ENCODE data around the gene OOEP. TPM values are rescaled to one million over a fixed set of nuclear protein-coding genes. Genes with fewer than 3 reads are reported as not detected.

Gene OOEP
- total RNA-seq, 2 experiments from 2014 or later: not detected

DNA sequence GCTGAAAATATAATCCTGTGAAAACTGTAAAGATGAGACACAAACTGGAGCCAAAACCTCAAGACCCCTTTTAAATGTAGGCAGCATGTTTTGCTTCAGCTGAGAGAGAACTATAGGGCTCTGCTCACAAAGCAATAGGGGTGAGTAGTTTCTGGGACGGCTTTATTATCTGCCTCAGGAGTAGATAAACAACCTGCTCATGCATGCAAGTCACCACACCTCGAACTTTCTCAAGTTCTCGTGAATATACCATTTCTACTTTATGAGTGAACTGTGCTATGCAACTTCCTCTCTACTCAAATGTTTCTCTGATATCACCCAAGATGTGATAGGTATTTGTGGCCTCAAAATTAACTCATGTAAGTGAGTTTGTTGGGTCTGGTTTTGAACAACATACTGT lies 7.5 kb upstream of the OOEP start:
- DNase-seq: no peak
- no peaks in the 10 kb centered on the region for H3K27me3 Mint-ChIP-seq
- H3K4me1 Mint-ChIP-seq: no peaks in the 10 kb centered on the region
- no peaks in the 10 kb centered on the region for H3K36me3 Mint-ChIP-seq
- H3K4me3 Mint-ChIP-seq: no peak overlapping the region
- H3K27ac Mint-ChIP-seq: no peak overlapping the region
- H3K9me3 Mint-ChIP-seq: peaks cover 2% of the 10 kb centered on the region

DNA sequence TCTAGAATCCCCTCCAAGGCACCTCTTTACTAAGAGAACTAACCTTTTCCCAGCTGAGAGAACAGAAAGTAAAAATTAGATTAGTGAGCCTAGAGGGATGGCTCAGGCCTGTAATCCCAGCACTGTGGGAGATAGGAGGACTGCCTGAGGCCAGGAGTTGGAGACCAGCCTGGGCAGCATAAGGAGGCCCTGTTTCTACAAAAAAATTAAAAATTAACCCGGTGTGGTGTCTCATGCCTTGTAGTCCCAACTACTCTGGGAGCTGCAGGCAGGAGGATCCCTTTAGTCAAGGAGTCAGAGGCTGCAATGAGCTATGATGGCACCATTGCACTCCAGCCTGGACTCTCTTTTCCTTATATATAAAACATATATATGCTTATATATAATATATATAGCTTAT lies 5.5 kb upstream of the OOEP start:
- no peak overlapping the region for H3K4me3 Mint-ChIP-seq
- H3K27me3 Mint-ChIP-seq: no peaks in the 10 kb centered on the region
- H3K4me1 Mint-ChIP-seq: no peaks in the 10 kb centered on the region
- no peaks in the 10 kb centered on the region for H3K36me3 Mint-ChIP-seq
- H3K27ac Mint-ChIP-seq: no peak overlapping the region
- no peak for DNase-seq
- H3K9me3 Mint-ChIP-seq: peaks cover 2% of the 10 kb centered on the region

DNA sequence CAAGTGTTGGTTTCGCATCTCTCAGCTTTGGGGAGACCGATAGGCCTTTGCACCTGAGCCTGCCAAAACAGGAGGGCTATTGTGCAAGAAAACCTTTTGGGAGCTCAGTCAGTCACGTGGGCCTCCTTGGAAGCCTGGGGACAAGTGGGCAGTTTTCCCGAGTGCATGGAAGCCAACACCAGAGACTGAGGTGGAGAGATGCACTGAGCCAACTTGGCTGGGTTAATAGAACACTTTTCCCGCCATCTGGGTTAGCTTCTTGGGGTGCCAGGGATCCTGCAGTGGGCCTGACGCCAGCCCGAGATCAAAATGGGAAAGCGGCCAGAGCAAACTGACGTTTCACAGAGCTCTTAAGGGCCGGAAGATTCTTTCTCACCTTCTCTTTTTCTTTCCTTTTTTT lies 2.8 kb upstream of the OOEP start:
- DNase-seq: no peak
- no peak overlapping the region for H3K27ac Mint-ChIP-seq
- H3K9me3 Mint-ChIP-seq: peaks cover 2% of the 10 kb centered on the region
- H3K4me1 Mint-ChIP-seq: no peaks in the 10 kb centered on the region
- H3K36me3 Mint-ChIP-seq: no peaks in the 10 kb centered on the region
- H3K4me3 Mint-ChIP-seq: no peak overlapping the region
- no peaks in the 10 kb centered on the region for H3K27me3 Mint-ChIP-seq

DNA sequence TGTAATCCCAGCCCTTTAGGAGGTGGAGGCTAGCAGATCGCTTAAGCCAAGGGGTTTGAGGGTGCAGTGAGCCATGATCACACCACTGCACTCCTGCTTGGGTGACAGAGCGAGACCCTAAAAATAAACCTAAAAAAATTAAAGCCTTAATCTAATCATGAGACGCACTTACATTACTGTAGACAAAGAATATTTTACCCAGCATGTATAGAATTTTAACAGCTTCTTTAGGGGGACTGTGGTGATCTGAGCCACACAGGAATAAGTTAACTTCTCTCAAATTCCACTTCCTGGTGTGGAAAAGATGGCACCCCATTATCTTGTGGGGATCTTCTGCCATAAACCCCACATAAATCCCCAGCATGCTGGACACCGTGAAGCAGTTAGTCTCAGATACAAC lies 2.3 kb upstream of the OOEP start:
- H3K9me3 Mint-ChIP-seq: peaks cover 2% of the 10 kb centered on the region
- H3K36me3 Mint-ChIP-seq: no peaks in the 10 kb centered on the region
- no peak overlapping the region for H3K27ac Mint-ChIP-seq
- DNase-seq: no peak
- H3K4me1 Mint-ChIP-seq: no peaks in the 10 kb centered on the region
- no peak overlapping the region for H3K4me3 Mint-ChIP-seq
- no peaks in the 10 kb centered on the region for H3K27me3 Mint-ChIP-seq

DNA sequence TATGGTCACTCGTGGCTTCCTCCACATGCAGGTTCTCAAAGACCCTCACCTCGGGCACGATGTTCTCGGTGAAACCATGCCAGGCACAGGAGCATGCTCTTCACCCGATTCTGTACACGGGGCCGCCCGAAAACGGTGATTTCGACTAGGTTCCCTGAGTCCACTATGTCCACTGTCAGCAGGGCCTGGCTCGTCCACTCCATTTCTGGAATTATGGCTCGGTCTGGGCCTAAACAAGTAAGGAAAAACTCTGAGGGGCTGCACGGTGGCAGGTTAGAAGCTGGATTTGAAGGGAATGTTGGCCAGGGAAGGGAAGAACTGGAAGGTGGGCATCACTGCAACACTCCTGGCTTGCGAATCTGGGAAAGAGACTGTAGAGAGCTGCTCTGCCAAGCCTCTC lies 540 bp downstream of the OOEP start:
- no peak overlapping the region for H3K4me3 Mint-ChIP-seq
- H3K27me3 Mint-ChIP-seq: no peaks in the 10 kb centered on the region
- no peaks in the 10 kb centered on the region for H3K4me1 Mint-ChIP-seq
- H3K9me3 Mint-ChIP-seq: peaks cover 2% of the 10 kb centered on the region
- H3K36me3 Mint-ChIP-seq: no peaks in the 10 kb centered on the region
- no peak for DNase-seq
- no peak overlapping the region for H3K27ac Mint-ChIP-seq

DNA sequence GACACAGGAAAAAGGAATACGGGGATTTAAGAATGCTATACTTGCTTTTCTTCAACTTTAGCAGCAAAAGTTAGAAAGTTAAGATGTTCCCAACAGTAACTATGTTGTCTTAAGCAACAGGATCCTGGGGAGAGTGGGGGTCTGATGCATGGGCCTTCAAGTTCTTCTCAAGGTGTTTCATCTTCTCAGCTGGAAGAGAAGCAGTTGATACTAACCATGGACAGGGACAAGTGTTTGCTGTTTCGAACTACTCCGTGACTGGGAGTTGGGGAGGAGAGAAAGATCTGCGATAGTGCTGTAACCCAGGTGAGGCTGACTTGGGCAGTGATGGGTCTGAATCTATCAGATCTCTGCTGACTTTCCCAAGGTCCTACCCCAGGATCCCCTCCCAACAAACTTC lies 1.0 kb downstream of the OOEP start:
- peaks cover 2% of the 10 kb centered on the region for H3K9me3 Mint-ChIP-seq
- H3K27me3 Mint-ChIP-seq: no peaks in the 10 kb centered on the region
- H3K27ac Mint-ChIP-seq: no peak overlapping the region
- no peaks in the 10 kb centered on the region for H3K4me1 Mint-ChIP-seq
- H3K4me3 Mint-ChIP-seq: no peak overlapping the region
- no peaks in the 10 kb centered on the region for H3K36me3 Mint-ChIP-seq
- DNase-seq: no peak

DNA sequence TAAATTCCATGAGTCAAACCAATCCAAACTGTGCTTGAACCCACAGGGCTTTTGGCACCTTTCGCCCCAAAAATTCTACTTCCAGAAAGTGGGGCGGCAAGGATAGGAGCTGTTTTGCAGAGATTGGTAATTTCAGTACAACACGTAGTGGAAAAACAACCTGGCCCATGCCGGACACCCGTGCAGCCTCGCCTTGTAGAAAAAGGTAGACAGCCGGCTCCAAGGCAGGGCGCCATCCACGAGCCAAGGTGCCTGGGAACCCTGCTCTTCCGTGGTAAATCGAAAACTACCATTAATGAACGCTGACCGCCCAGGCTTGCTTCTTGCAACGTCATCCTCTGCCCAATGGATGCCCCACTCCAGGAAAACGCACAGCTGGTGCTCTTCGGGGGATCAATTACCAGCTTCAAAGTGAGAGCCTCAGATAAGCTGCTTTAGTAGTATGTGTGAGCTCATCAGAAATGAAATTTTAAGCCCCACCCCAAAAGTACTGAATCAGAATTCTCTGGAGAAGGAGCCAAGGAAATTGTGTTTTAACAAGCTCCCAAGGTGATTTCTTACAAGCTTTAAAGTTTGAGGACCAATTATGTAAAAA lies 1.8 kb downstream of the OOEP start:
- Mint-ChIP-seq H3K36me3 (no peaks in the 10 kb centered on the region), H3K27ac (no peak overlapping the region), H3K27me3 (no peaks in the 10 kb centered on the region)

DNA sequence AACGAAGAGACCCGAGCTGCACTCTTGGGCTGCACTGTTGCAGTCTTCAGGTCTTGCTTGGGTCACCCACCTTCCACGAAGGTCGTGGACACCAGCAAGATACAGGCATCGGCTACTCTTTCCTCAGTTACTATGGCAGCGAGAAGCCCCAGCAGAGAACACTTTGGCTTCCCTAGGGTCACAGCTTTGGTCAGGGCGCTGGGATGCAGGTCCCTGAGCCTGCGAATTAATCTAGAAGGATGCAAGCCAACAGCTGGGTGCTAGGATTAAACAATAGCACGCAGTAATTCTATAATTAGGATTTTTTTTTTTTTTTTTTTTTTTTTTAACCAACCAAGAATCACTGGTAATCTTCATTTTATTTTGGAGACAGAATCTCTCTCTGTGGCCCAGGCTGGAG lies 5.1 kb downstream of the OOEP start:
- Mint-ChIP-seq H3K27ac (no peak overlapping the region), H3K27me3 (no peaks in the 10 kb centered on the region), H3K4me3 (no peak overlapping the region), H3K9me3 (no peaks in the 10 kb centered on the region), H3K4me1 (no peaks in the 10 kb centered on the region), H3K36me3 (no peaks in the 10 kb centered on the region)
- DNase-seq: no peak

More for the DNA sequence above, 1.8 kb downstream of the OOEP start:
- Mint-ChIP-seq H3K9me3 (no peaks in the 10 kb centered on the region), H3K4me1 (no peaks in the 10 kb centered on the region), H3K4me3 (no peak overlapping the region)
- no peak for DNase-seq

DNA sequence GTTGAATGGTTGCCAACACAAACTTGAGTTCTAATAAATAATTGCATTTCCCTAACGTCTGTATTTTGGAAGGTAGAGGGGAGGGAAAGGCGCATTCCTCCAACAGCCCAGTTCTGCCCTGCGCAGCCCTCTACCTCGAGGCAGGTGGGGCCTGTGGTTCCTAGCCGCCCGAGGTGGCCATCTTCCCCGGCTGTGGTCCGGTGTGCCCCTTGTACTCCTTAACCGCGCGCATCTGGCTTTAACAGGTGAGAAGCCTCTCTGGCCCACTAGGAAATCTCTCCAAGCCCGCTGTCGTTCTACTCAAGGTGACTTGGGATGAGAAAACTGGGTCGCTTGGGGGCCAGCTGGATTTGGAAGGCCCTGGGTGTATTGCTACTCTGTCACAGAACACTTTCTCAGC lies 5.6 kb downstream of the OOEP start:
- H3K9me3 Mint-ChIP-seq: no peaks in the 10 kb centered on the region
- H3K27ac Mint-ChIP-seq: no peak overlapping the region
- no peaks in the 10 kb centered on the region for H3K4me1 Mint-ChIP-seq
- no peaks in the 10 kb centered on the region for H3K27me3 Mint-ChIP-seq
- no peaks in the 10 kb centered on the region for H3K36me3 Mint-ChIP-seq
- no peak overlapping the region for H3K4me3 Mint-ChIP-seq
- DNase-seq: no peak

DNA sequence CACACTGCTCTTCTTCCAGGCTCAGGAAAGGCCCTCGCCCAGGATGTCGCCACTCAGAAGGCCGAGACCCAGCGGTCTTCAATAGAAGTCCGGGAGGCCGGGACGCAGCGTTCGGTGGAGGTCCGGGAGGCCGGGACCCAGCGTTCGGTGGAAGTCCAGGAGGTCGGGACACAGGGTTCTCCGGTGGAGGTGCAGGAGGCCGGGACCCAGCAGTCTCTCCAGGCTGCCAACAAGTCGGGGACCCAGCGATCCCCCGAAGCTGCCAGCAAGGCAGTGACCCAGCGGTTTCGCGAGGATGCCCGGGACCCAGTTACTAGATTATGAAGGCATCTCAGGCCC lies 6.2 kb downstream of the OOEP start:
- no peak overlapping the region for H3K4me3 Mint-ChIP-seq
- H3K9me3 Mint-ChIP-seq: no peaks in the 10 kb centered on the region
- no peak for DNase-seq
- H3K36me3 Mint-ChIP-seq: no peaks in the 10 kb centered on the region
- no peaks in the 10 kb centered on the region for H3K27me3 Mint-ChIP-seq
- H3K27ac Mint-ChIP-seq: no peak overlapping the region
- H3K4me1 Mint-ChIP-seq: no peaks in the 10 kb centered on the region

DNA sequence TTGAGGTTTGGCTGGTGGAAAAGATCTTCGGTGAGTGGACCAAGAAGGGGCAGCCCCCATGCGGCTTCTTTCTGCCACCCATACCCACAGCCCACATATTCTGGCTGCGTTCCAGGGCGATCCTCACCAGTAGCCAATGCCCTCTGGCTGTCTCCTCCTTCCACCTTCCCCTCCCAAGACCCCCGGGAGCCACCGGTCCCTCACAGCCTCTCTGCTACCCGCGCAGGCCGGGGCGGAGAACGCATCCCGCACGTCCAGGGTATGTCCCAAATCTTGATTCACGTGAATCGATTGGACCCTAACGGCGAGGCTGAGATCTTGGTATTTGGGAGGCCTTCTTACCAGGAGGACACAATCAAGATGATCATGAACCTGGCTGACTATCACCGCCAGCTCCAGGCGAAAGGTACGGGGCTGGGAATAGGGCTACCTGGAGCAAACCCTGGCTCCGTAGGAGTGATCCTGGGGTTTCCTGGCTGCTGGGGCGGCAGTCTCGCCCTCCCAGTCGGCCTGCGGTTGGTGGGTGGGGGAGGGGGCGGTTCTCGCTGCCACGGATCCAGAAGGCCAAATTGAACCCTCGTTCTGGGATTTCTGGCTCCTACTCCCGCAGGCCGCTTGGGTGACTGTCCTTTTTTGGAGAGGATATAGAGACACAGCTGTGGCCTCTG lies 6.7 kb downstream of the OOEP start:
- Mint-ChIP-seq H3K4me1 (no peaks in the 10 kb centered on the region), H3K9me3 (no peaks in the 10 kb centered on the region), H3K27me3 (no peaks in the 10 kb centered on the region), H3K27ac (no peak overlapping the region), H3K4me3 (no peak overlapping the region), H3K36me3 (no peaks in the 10 kb centered on the region)
- DNase-seq: no peak

DNA sequence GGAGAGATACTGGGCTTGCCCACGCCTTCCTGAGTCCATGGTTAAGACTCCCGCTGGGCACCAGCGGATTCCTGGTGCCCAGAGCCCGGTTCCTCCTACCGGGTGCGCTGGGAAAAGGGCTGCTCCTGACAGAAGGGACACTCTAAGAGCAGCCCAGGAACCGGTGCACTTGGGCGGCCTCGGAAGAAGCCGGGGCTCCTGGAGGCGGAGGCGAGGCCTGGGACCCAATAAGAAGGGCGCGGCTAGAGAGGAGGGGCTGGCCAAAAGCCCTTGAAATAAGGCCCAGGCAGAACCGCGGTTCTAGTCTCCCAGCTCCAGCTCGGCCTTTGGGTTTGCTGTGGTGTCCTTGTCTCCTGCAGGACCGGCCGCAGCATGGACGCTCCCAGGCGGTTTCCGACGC lies 7.3 kb downstream of the OOEP start, which contains the start of gene KHDC3L:
TSS of gene KHDC3L (plus strand) at position 301 of the 400 bp plus-strand sequence. CDS start at position 373, 72 bp downstream.
- Mint-ChIP-seq H3K36me3 (no peaks in the 10 kb centered on the region), H3K27ac (no peak within 1 kb of the TSS), H3K4me1 (no peaks in the 10 kb centered on the region), H3K9me3 (no peaks in the 10 kb centered on the region), H3K27me3 (no peaks in the 10 kb centered on the region), H3K4me3 (no peak within 1 kb of the TSS)
- DNase-seq: no peak

DNA sequence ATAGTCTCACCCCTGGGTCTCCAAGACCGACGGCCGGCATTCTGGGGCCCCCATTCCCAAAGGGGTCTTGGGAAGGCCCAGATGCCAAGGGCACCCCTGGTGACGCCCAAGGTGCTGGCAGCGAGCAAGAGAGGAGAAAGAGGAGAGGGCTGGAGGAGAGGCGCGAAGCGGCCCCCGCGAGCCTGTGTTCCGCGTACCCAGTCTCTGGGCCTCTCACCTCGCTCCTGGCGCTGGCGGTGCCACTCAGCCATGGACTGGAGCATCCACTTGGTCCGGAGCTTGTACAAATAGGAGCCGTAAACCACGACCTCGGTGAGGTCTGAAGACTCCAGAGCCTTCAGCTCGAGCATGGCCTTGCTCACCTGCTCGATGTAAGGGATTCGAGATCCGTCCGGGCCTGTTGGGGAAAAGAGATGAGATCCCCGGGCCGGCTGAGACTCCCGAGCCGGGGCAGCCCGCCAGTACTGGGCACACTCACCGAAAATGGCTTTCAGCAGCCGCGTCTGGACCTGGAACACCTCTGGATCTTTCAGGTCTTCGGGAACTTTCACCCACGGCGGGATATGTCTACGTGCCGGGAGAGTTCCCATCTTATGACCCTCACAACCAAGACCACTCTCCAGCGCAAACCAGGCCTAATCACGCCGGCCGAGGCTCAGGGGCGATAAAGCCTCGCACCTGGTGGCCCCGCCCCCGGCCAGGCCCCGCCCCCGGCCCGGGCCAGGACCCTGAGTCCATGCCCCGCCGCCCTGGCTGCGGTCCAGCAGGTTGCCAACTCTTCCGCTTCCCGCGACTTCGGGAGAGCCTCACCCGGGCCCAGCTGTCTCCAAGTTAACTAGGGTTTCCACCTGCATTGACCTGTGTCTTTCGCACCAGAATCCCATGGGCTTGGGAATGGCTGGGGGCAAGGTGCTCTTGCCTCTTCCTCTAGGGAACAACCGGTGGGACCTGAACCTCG lies 15.8 kb downstream of the OOEP start, which contains the start of gene DPPA5:
TSS of gene DPPA5 (minus strand) at position 641 of the 958 bp plus-strand sequence. CDS start at position 590, 51 bp downstream.
- Mint-ChIP-seq H3K4me1 (no peaks in the 10 kb centered on the region), H3K27me3 (peaks cover 20% of the 10 kb centered on the region), H3K9me3 (no peaks in the 10 kb centered on the region), H3K4me3 (no peak within 1 kb of the TSS), H3K36me3 (no peaks in the 10 kb centered on the region), H3K27ac (no peak within 1 kb of the TSS)
- no peak for DNase-seq

DNA sequence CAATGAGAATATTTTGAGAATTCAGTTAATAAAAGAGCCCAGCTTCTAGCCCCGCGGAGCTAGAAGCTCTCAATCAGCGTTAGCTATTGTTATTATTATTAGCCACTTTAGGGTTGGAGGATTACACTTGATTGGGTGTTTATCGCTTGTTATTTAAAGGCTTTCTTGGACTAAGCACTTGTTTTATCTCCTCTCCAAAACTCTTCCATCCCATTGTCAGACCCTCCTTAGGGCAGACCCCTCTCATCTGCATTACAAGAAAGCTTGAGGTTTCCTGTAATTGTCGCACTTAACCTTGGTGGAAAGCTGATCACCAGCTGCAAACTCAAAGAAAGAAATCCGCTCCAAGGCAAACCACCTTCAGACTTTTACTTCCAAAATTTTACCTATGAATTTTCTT lies 20.4 kb downstream of the OOEP start:
- no peak for DNase-seq
- Mint-ChIP-seq H3K4me3 (no peak overlapping the region), H3K36me3 (no peaks in the 10 kb centered on the region), H3K27ac (no peak overlapping the region), H3K27me3 (peaks cover 34% of the 10 kb centered on the region), H3K9me3 (no peaks in the 10 kb centered on the region), H3K4me1 (no peaks in the 10 kb centered on the region)

DNA sequence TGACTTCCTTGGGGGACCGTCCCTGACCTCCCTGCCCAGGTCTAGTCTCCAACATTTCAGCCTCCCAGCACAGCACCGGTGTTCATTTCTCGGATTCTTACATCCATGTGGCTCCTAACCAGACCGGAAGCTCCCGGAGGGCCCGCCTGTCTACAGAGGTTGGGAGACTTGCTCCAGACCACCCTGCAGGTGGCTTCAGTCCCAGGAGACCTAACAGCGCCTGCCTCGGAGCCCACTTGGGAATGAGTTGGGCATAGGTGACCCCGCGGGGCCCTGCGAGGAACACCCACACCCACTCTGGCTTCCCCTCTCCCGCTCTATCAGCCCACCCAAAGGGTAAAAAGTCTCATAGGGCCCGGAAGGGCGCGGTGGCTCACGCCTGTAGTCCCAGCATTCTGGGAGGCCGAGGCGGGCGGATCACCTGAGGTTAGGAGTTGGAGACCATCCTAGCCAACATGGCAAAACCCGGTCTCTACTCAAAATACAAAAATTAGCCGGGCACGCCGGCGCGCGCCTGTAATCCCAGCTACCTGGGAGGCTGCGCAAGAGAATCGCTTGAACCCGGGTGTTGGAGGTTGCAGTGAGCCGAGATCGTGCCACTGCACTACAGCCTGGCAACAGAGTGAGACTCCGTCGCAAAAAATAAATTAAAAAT lies 21.0 kb downstream of the OOEP start:
- Mint-ChIP-seq H3K9me3 (no peaks in the 10 kb centered on the region), H3K36me3 (no peaks in the 10 kb centered on the region), H3K27ac (no peak overlapping the region), H3K4me3 (no peak overlapping the region), H3K4me1 (no peaks in the 10 kb centered on the region), H3K27me3 (peaks cover 34% of the 10 kb centered on the region)
- no peak for DNase-seq
